A549 treated with Hydrocortisone at 1 μM for 4 hours (cell line): ENCODE results near the gene SEMA6A. TPM values are rescaled to one million over a fixed set of nuclear protein-coding genes. Genes with fewer than 3 reads are reported as not detected.

Experiments used
- total RNA-seq: library from RNA; stranded (reverse); fragments of 200-300 nt; extraction: Qiagen RNA extraction; gene quantifications from 5 replicates; pipeline ENCODE4 v1.2.3, GENCODE V29; 2022

SEMA6A gene, protein sequence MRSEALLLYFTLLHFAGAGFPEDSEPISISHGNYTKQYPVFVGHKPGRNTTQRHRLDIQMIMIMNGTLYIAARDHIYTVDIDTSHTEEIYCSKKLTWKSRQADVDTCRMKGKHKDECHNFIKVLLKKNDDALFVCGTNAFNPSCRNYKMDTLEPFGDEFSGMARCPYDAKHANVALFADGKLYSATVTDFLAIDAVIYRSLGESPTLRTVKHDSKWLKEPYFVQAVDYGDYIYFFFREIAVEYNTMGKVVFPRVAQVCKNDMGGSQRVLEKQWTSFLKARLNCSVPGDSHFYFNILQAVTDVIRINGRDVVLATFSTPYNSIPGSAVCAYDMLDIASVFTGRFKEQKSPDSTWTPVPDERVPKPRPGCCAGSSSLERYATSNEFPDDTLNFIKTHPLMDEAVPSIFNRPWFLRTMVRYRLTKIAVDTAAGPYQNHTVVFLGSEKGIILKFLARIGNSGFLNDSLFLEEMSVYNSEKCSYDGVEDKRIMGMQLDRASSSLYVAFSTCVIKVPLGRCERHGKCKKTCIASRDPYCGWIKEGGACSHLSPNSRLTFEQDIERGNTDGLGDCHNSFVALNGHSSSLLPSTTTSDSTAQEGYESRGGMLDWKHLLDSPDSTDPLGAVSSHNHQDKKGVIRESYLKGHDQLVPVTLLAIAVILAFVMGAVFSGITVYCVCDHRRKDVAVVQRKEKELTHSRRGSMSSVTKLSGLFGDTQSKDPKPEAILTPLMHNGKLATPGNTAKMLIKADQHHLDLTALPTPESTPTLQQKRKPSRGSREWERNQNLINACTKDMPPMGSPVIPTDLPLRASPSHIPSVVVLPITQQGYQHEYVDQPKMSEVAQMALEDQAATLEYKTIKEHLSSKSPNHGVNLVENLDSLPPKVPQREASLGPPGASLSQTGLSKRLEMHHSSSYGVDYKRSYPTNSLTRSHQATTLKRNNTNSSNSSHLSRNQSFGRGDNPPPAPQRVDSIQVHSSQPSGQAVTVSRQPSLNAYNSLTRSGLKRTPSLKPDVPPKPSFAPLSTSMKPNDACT
- 0.07 to 0.18 TPM (median 0.15 TPM) in 5 replicates for total RNA-seq

DNA sequence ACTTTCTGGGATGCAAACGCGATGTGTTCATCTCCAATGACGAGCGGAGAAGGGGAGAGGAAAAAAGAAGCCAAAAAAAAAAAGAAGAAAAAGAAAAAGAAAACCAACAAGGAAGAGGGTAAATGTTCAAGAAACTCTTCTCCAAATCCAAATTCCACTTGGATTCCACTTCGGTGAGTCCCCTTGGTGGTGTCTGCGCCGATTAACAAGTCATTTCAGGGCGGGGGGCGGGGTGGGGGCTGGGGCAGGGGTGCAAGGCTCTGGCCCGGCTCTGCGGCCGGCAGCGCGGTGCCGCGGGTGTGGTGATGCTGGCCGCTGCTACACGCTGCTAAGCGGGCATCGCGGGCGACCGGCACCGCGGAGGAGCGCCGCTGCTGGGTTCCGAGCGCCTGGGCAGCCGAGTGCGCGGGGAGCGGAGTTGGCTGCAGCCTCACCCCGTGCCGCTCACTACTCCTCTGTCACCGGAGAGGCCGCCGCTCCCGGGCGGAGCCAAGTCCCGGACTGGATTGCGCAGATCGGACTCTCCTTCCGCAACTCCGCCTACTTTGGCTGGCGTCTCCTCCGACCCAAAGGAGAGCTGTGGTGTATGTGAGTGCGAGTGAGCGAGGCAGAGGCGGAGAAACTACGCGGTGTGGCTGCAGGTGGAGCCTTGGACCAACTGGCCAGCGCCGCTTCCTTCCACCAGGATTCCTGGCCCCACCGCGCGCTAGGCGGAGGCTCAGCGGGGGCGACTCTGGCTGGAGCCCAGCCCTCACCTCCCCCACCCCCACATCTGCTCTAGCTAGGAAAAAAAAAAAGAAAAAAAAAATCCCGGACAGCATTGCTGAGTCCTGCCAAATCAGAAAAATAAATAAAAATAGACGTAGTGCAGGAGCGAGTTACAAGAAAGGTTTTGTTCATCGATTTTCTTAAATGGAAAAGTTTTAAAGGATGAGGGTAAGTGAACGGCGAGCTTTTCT lies at the start of gene SEMA6A:
Gene SEMA6A, minus strand, starts transcription at position 457 of the 959 bp plus-strand sequence. CDS start 69,879 bp downstream, outside the sequence.

